Astrocyte (in vitro differentiated cells and primary cell): Measurements from ENCODE around the gene PRR5L. TPM values are rescaled to one million over a fixed set of nuclear protein-coding genes. Genes with fewer than 3 reads are reported as not detected.

Source experiments
- DNase-seq: peaks from one replicate; pipeline ENCODE4 v3.0.0-alpha.2; 2010; ENCODE audit warnings: low read depth
- FAIRE-seq: peaks from 2 replicates; lab custom pipeline; 2011; peaks lifted over from hg19 to GRCh38; lab: Jason Lieb, UNC
- H2AFZ ChIP-seq: 2 replicates; pipeline ENCODE4 v1.6.0; 2012; ENCODE audit warnings: low read depth, low read length, inconsistent platforms
- H3K27ac ChIP-seq: 2 replicates; pipeline ENCODE4 v1.5.1; 2011; ENCODE audit warnings: low read depth, low read length, inconsistent platforms
- H3K27me3 ChIP-seq: 2 replicates; pipeline ENCODE4 v1.6.0; 2011; ENCODE audit warnings: low read length, inconsistent platforms; ENCODE audit not compliant: insufficient read depth
- H3K36me3 ChIP-seq: 2 replicates; pipeline ENCODE4 v1.5.1; 2011; ENCODE audit warnings: low read length, inconsistent platforms; ENCODE audit not compliant: insufficient read depth
- H3K4me1 ChIP-seq: 2 replicates; pipeline ENCODE4 v1.5.1; 2011; ENCODE audit warnings: low read length, inconsistent platforms; ENCODE audit not compliant: insufficient read depth
- H3K4me2 ChIP-seq: 2 replicates; pipeline ENCODE4 v1.6.0; 2012; ENCODE audit warnings: low read length, inconsistent platforms
- H3K4me3 ChIP-seq: 2 replicates; pipeline ENCODE4 v1.5.1; 2011; ENCODE audit warnings: low read depth, mild to moderate bottlenecking, low read length, inconsistent platforms; ENCODE audit not compliant: insufficient read depth
- H3K79me2 ChIP-seq: 2 replicates; pipeline ENCODE4 v1.6.0; 2012; ENCODE audit warnings: mild to moderate bottlenecking, low read length, inconsistent platforms; ENCODE audit not compliant: insufficient read depth
- H3K9ac ChIP-seq: 2 replicates; pipeline ENCODE4 v1.6.0; 2012; ENCODE audit warnings: mild to moderate bottlenecking, low read length, inconsistent platforms
- H3K9me3 ChIP-seq: 2 replicates; pipeline ENCODE4 v1.5.1; 2012; ENCODE audit warnings: low read depth, mild to moderate bottlenecking, low read length, inconsistent platforms; ENCODE audit not compliant: insufficient read depth
- H4K20me1 ChIP-seq: 2 replicates; pipeline ENCODE4 v1.6.0; 2012; ENCODE audit warnings: low read length, inconsistent platforms; ENCODE audit not compliant: insufficient read depth
- H3K27ac Mint-ChIP-seq: one replicate; pipeline ENCODE4 v1.8.0; 2021; ENCODE audit warnings: mild to moderate bottlenecking, mixed read lengths; ENCODE audit not compliant: unreplicated experiment
- H3K27me3 Mint-ChIP-seq: one replicate; pipeline ENCODE4 v1.8.0; 2021; ENCODE audit warnings: low read depth, mixed read lengths; ENCODE audit not compliant: unreplicated experiment
- H3K36me3 Mint-ChIP-seq: one replicate; pipeline ENCODE4 v1.8.0; 2021; ENCODE audit warnings: low read depth, mixed read lengths; ENCODE audit not compliant: unreplicated experiment
- H3K4me1 Mint-ChIP-seq: one replicate; pipeline ENCODE4 v1.8.0; 2021; ENCODE audit warnings: low read depth, mixed read lengths; ENCODE audit not compliant: unreplicated experiment
- H3K4me3 Mint-ChIP-seq: one replicate; pipeline ENCODE4 v1.8.0; 2021; ENCODE audit warnings: mild to moderate bottlenecking, moderate library complexity, mixed read lengths; ENCODE audit not compliant: unreplicated experiment
- H3K9me3 Mint-ChIP-seq: one replicate; pipeline ENCODE4 v1.8.0; 2021; ENCODE audit warnings: mild to moderate bottlenecking, mixed read lengths; ENCODE audit not compliant: unreplicated experiment
- EZH2 ChIP-seq: IDR thresholded peaks from 2 replicates; pipeline ENCODE4 v1.6.1; 2012; ENCODE audit warnings: mild to moderate bottlenecking, low read length, inconsistent platforms; ENCODE audit not compliant: insufficient read depth
- total RNA-seq: library from RNA; stranded (reverse); gene quantifications from 2 replicates; pipeline ENCODE4 v1.2.1, GENCODE V29; 2021
- TF ChIP-seq, protein P1 (sequence below): IDR thresholded peaks from 2 replicates; pipeline ENCODE4 v1.5.1; 2011; ENCODE audit warnings: low read depth, mild to moderate bottlenecking, inconsistent platforms, low read length, moderate library complexity; ENCODE audit not compliant: insufficient read depth

The PRR5L gene
- total RNA-seq, 1 donor from 2014 or later = 55.6 TPM

DNA sequence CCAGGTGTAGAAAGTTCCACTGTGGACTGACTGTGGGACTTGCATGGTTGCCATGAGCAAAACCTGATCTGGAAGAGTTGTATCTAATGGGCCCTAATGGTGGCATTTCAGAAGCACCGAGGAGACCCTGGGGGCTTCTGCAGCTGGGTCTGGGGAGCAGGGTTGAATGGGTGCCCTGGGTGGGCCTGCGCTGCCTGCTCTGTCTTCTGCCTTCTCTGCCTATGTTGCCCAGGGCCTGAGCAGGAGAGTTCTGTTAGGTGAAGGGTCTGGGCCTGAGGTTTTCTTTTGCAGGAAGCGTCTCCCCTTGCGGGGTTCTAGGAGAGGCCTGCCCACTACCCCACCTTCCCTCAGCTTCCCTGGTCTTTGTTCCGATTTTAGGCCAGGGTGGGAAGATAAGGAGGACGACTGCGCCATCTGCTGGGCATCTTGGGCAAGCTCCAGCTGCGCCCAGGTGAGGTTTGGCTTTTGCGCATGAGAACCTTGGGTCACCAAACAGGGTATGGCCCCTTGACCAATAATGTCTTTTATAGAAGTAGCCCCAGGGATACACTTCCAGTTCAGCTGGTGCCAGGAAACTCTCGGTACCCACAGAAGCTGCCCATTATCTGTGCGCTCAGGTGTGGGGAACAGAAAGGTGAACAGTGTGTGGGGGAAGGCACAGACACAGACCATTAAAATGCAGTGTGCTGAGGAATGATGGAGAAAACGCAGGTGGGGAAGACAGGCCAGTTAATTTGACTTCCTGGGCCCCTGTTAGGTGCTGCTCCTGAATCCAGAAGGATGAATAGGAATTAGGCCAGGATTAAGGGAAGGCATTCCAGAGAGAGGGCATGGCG is 30.1 kb upstream of the PRR5L start:
- Histone ChIP-seq H3K4me1 (no peaks in the 10 kb centered on the region), H3K27ac (no peak overlapping the region), H3K27me3 (peaks cover 16% of the 10 kb centered on the region), H3K9me3 (no peaks in the 10 kb centered on the region), H2AFZ (no peak overlapping the region), H3K9ac (no peak overlapping the region), H3K36me3 (no peaks in the 10 kb centered on the region), H3K79me2 (no peaks in the 10 kb centered on the region), H3K4me2 (no peak overlapping the region), H3K4me3 (no peak overlapping the region), H4K20me1 (no peaks in the 10 kb centered on the region)
- Mint-ChIP-seq H3K27ac (no peak overlapping the region), H3K27me3 (peaks cover 18% of the 10 kb centered on the region), H3K4me1 (peaks cover 2% of the 10 kb centered on the region), H3K9me3 (no peaks in the 10 kb centered on the region), H3K4me3 (no peak overlapping the region), H3K36me3 (peaks cover 9% of the 10 kb centered on the region)
- no peak for TF ChIP-seq EZH2
- TF ChIP-seq, protein P1, sequence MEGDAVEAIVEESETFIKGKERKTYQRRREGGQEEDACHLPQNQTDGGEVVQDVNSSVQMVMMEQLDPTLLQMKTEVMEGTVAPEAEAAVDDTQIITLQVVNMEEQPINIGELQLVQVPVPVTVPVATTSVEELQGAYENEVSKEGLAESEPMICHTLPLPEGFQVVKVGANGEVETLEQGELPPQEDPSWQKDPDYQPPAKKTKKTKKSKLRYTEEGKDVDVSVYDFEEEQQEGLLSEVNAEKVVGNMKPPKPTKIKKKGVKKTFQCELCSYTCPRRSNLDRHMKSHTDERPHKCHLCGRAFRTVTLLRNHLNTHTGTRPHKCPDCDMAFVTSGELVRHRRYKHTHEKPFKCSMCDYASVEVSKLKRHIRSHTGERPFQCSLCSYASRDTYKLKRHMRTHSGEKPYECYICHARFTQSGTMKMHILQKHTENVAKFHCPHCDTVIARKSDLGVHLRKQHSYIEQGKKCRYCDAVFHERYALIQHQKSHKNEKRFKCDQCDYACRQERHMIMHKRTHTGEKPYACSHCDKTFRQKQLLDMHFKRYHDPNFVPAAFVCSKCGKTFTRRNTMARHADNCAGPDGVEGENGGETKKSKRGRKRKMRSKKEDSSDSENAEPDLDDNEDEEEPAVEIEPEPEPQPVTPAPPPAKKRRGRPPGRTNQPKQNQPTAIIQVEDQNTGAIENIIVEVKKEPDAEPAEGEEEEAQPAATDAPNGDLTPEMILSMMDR = peak; percentile 83
- FAIRE-seq (no peak), DNase-seq (peak; percentile 13)

DNA sequence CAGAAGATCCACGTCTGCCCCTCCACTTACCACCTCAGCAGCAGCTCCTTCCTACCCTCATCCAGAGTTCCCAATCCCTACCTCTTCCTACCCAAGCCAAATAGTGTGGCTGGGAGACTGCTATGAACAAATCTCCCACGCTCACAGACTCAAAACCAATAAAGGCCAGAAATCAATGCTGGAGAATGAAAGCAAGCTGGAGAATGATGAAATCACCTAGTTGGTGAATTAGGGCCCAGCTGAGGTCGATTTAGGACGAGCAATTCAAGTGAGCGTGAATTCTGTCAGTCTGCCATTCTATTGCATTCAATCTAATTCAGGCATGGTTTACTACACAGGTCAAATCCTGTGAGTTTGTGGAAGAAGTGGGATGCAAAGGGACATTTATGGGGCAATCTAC is 29.3 kb upstream of the PRR5L start:
- Histone ChIP-seq H3K4me2 (no peak overlapping the region), H3K9me3 (no peaks in the 10 kb centered on the region), H2AFZ (no peak overlapping the region), H3K9ac (no peak overlapping the region), H3K4me1 (no peaks in the 10 kb centered on the region), H3K36me3 (no peaks in the 10 kb centered on the region), H4K20me1 (no peaks in the 10 kb centered on the region), H3K27ac (no peak overlapping the region), H3K79me2 (no peaks in the 10 kb centered on the region), H3K4me3 (no peak overlapping the region), H3K27me3 (peaks cover 14% of the 10 kb centered on the region)
- DNase-seq (no peak), FAIRE-seq (no peak)
- no peaks in the 10 kb centered on the region for H3K9me3 Mint-ChIP-seq
- H3K27ac Mint-ChIP-seq = no peak overlapping the region
- peaks cover 2% of the 10 kb centered on the region for H3K4me1 Mint-ChIP-seq
- no peak overlapping the region for H3K4me3 Mint-ChIP-seq
- TF ChIP-seq, protein P1 = no peak
- TF ChIP-seq EZH2 = no peak
- H3K36me3 Mint-ChIP-seq = peaks cover 17% of the 10 kb centered on the region
- H3K27me3 Mint-ChIP-seq = peaks cover 14% of the 10 kb centered on the region
